WTC11 (cell line): ENCODE results near the gene PRKG2. TPM values are rescaled to one million over a fixed set of nuclear protein-coding genes. Genes with fewer than 3 reads are reported as not detected.

Source experiments
- ATAC-seq: fragments of 200-7000 bp; cut with Tn5 transposase; 2 replicates; pipeline ENCODE4 v1.10.0; 2021; ENCODE audit warnings: mild to moderate bottlenecking, moderate library complexity
- CTCF ChIA-PET: fragments of 300-600 bp; sonication (Branson Sonifier 250); formaldehyde crosslinking; loops from one replicate; lab custom pipeline; 2021; ENCODE audit warnings: antibody characterized with exemption; lab: Charles Lee
- POLR2A ChIA-PET: fragments of 350-600 bp; sonication (Branson Sonifier 250); formaldehyde crosslinking; loops from one replicate; lab custom pipeline; 2021; ENCODE audit warnings: antibody characterized with exemption; lab: Charles Lee
- DNase-seq: peaks from one replicate; pipeline ENCODE4 v3.0.0; 2021; ENCODE audit warnings: low spot score
- H3K27ac Mint-ChIP-seq: 2 replicates; pipeline ENCODE4 v1.8.0; 2021; ENCODE audit warnings: mixed read lengths
- H3K27me3 Mint-ChIP-seq: 2 replicates; pipeline ENCODE4 v1.8.0; 2021; ENCODE audit warnings: low read depth, mild to moderate bottlenecking, moderate library complexity, mixed read lengths
- H3K36me3 Mint-ChIP-seq: 2 replicates; pipeline ENCODE4 v1.8.0; 2021; ENCODE audit warnings: mixed read lengths
- H3K4me1 Mint-ChIP-seq: 2 replicates; pipeline ENCODE4 v1.8.0; 2022; ENCODE audit warnings: mixed read lengths
- H3K4me3 Mint-ChIP-seq: 2 replicates; pipeline ENCODE4 v1.8.0; 2021; ENCODE audit warnings: mild to moderate bottlenecking, moderate library complexity, mixed read lengths
- H3K9me3 Mint-ChIP-seq: 2 replicates; pipeline ENCODE4 v1.8.0; 2021; ENCODE audit warnings: mixed read lengths
- CREM ChIP-seq: sonication (generic); formaldehyde crosslinking; IDR thresholded peaks from 2 replicates; pipeline ENCODE4 v1.8.1; 2022; ENCODE audit warnings: mild to moderate bottlenecking, missing genetic modification reagents, moderate library complexity
- FOXJ3 ChIP-seq: sonication (generic); formaldehyde crosslinking; IDR thresholded peaks from 2 replicates; pipeline ENCODE4 v1.9.0; 2021; ENCODE audit warnings: missing genetic modification reagents, mild to moderate bottlenecking, borderline replicate concordance
- FOXK1 ChIP-seq: sonication (generic); formaldehyde crosslinking; IDR thresholded peaks from 2 replicates; pipeline ENCODE4 v1.8.0; 2022; ENCODE audit warnings: mild to moderate bottlenecking, moderate library complexity, missing genetic modification reagents
- FOXP1 ChIP-seq: sonication (generic); formaldehyde crosslinking; IDR thresholded peaks from 2 replicates; pipeline ENCODE4 v1.8.0; 2022; ENCODE audit warnings: missing genetic modification reagents, mild to moderate bottlenecking, moderate library complexity, borderline replicate concordance
- GABPB1 ChIP-seq: sonication (generic); formaldehyde crosslinking; IDR thresholded peaks from 2 replicates; pipeline ENCODE4 v1.8.1; 2023; ENCODE audit warnings: mild to moderate bottlenecking, missing genetic modification reagents
- JUN ChIP-seq: sonication (generic); formaldehyde crosslinking; IDR thresholded peaks from 2 replicates; pipeline ENCODE4 v1.8.0; 2023; ENCODE audit warnings: mild to moderate bottlenecking, missing genetic modification reagents
- MXD4 ChIP-seq: fragments of 250-450 bp; sonication (Bioruptor Pico); IDR thresholded peaks from 2 replicates; pipeline ENCODE4 v1.8.0; 2021; ENCODE audit warnings: mild to moderate bottlenecking, moderate library complexity, borderline replicate concordance
- RORB ChIP-seq: fragments of 250-450 bp; sonication (Bioruptor Pico); IDR thresholded peaks from 2 replicates; pipeline ENCODE4 v1.9.0; 2021; ENCODE audit warnings: mild to moderate bottlenecking
- SMAD3 ChIP-seq: sonication (generic); formaldehyde crosslinking; IDR thresholded peaks from 2 replicates; pipeline ENCODE4 v1.8.0; 2022; ENCODE audit warnings: missing genetic modification reagents, mild to moderate bottlenecking, borderline replicate concordance
- SP1 ChIP-seq: sonication (generic); formaldehyde crosslinking; conservative IDR thresholded peaks from 2 replicates; pipeline ENCODE4 v1.8.1; 2022; ENCODE audit warnings: missing genetic modification reagents
- TCF7 ChIP-seq: sonication (generic); formaldehyde crosslinking; IDR thresholded peaks from 2 replicates; pipeline ENCODE4 v1.8.0; 2022; ENCODE audit warnings: mild to moderate bottlenecking, low read depth, missing genetic modification reagents, moderate library complexity
- ZNF121 ChIP-seq: sonication (generic); formaldehyde crosslinking; IDR thresholded peaks from 2 replicates; pipeline ENCODE4 v1.8.0; 2023; ENCODE audit warnings: missing genetic modification reagents
- ZNF138 ChIP-seq: sonication (generic); formaldehyde crosslinking; conservative IDR thresholded peaks from 2 replicates; pipeline ENCODE4 v1.8.1; 2022; ENCODE audit warnings: mild to moderate bottlenecking, moderate library complexity, missing genetic modification reagents
- ZNF416 ChIP-seq: fragments of 250-450 bp; sonication (Bioruptor Pico); IDR thresholded peaks from 2 replicates; pipeline ENCODE4 v1.9.0; 2021; ENCODE audit warnings: mild to moderate bottlenecking, inconsistent platforms
- ZNF423 ChIP-seq: fragments of 250-450 bp; sonication (Bioruptor Pico); IDR thresholded peaks from 2 replicates; pipeline ENCODE4 v2.1.2; 2022; ENCODE audit warnings: mild to moderate bottlenecking, moderate library complexity
- ZNF671 ChIP-seq: fragments of 250-450 bp; sonication (Bioruptor Pico); IDR thresholded peaks from 2 replicates; pipeline ENCODE4 v1.8.0; 2021; ENCODE audit warnings: mild to moderate bottlenecking
- total RNA-seq: library from RNA; stranded (reverse); gene quantifications from 3 replicates; pipeline ENCODE4 v1.2.3, GENCODE V29; 2021
- TF ChIP-seq, protein P1 (sequence below): sonication (generic); formaldehyde crosslinking; IDR thresholded peaks from 2 replicates; pipeline ENCODE4 v1.8.1; 2022; ENCODE audit warnings: missing genetic modification reagents, borderline replicate concordance
- TF ChIP-seq, protein P2 (sequence below): fragments of 200-600 bp; IDR thresholded peaks from 2 replicates; pipeline ENCODE4 v1.8.0; 2022; ENCODE audit warnings: antibody characterized with exemption
- TF ChIP-seq, protein P3 (sequence below): sonication (generic); formaldehyde crosslinking; IDR thresholded peaks from 2 replicates; pipeline ENCODE4 v1.8.0; 2023; ENCODE audit warnings: mild to moderate bottlenecking, missing genetic modification reagents
- TF ChIP-seq, protein P4 (sequence below): sonication (generic); formaldehyde crosslinking; IDR thresholded peaks from 2 replicates; pipeline ENCODE4 v1.8.0; 2022; ENCODE audit warnings: mild to moderate bottlenecking, missing genetic modification reagents
- TF ChIP-seq, protein P5 (sequence below): fragments of 250-450 bp; sonication (Bioruptor Pico); IDR thresholded peaks from 2 replicates; pipeline ENCODE4 v1.8.0; 2021; ENCODE audit warnings: mild to moderate bottlenecking
- TF ChIP-seq, protein P6 (sequence below): sonication (generic); formaldehyde crosslinking; IDR thresholded peaks from 2 replicates; pipeline ENCODE4 v1.8.1; 2023; ENCODE audit warnings: mild to moderate bottlenecking, missing genetic modification reagents, borderline replicate concordance

Gene PRKG2
- total RNA-seq, 1 experiment from 2014 or later: 2.7 TPM

DNA sequence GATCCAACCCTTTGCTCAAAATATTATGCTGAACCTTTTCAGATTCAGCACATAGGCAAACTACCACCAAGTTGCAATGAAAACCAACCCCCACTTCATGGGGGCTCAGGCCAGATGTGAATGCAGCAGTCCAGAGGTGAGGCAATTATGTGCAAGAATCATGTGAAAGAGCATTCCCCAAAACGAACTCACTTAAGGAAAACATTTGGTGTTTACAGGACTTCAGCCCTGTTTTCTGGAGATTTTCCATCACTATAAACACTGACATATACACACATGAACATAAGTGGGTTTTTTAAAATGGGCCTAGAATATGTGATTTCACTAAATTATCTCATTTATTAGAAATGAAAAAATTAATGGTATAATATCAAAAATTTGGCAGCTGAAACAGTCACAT lies 153.0 kb downstream of the PRKG2 start:
- no peak for ATAC-seq
- no peaks in the 10 kb centered on the region for H3K9me3 Mint-ChIP-seq
- H3K4me1 Mint-ChIP-seq: peaks cover 6% of the 10 kb centered on the region
- POLR2A ChIA-PET: no interaction called here
- no peak for TF ChIP-seq ZNF671 (CRISPR knock-in tag)
- TF ChIP-seq FOXP1 (CRISPR knock-in tag): no peak
- TF ChIP-seq ZNF138: no peak
- TF ChIP-seq GABPB1: no peak
- TF ChIP-seq FOXJ3 (CRISPR knock-in tag): no peak
- no peak for TF ChIP-seq ZNF416
- no peak for TF ChIP-seq SP1 (CRISPR knock-in tag)
- no peak for TF ChIP-seq CREM (CRISPR knock-in tag)
- no peak for TF ChIP-seq TCF7 (CRISPR knock-in tag)
- no peak for TF ChIP-seq JUN
- TF ChIP-seq, protein P1, sequence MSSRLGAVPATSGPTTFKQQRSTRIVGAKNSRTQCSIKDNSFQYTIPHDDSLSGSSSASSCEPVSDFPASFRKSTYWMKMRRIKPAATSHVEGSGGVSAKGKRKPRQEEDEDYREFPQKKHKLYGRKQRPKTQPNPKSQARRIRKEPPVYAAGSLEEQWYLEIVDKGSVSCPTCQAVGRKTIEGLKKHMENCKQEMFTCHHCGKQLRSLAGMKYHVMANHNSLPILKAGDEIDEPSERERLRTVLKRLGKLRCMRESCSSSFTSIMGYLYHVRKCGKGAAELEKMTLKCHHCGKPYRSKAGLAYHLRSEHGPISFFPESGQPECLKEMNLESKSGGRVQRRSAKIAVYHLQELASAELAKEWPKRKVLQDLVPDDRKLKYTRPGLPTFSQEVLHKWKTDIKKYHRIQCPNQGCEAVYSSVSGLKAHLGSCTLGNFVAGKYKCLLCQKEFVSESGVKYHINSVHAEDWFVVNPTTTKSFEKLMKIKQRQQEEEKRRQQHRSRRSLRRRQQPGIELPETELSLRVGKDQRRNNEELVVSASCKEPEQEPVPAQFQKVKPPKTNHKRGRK: no peak
- TF ChIP-seq, protein P2, sequence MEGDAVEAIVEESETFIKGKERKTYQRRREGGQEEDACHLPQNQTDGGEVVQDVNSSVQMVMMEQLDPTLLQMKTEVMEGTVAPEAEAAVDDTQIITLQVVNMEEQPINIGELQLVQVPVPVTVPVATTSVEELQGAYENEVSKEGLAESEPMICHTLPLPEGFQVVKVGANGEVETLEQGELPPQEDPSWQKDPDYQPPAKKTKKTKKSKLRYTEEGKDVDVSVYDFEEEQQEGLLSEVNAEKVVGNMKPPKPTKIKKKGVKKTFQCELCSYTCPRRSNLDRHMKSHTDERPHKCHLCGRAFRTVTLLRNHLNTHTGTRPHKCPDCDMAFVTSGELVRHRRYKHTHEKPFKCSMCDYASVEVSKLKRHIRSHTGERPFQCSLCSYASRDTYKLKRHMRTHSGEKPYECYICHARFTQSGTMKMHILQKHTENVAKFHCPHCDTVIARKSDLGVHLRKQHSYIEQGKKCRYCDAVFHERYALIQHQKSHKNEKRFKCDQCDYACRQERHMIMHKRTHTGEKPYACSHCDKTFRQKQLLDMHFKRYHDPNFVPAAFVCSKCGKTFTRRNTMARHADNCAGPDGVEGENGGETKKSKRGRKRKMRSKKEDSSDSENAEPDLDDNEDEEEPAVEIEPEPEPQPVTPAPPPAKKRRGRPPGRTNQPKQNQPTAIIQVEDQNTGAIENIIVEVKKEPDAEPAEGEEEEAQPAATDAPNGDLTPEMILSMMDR: no peak
- CTCF ChIA-PET: no interaction called here
- no peak overlapping the region for H3K4me3 Mint-ChIP-seq
- no peaks in the 10 kb centered on the region for H3K27me3 Mint-ChIP-seq
- H3K27ac Mint-ChIP-seq: no peak overlapping the region
- H3K36me3 Mint-ChIP-seq: no peaks in the 10 kb centered on the region
- DNase-seq: no peak

DNA sequence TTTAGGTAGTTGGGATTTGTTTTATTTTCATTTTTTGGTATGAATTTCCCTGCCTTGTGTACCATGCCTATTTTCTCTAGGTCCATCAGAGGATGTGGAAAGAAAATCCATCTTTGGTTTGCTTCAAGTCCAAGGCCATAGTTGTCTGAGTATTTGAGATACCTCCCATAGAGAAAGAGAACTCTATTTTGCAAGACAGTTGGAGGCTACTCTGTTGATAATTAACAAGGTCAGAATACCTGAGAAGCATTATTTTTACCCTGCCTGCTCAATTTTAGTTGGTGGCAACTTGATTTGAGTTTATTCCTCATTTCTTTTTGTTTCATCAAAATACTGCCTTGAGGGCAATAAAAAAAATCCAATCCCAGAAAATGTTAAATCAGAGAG lies 153.7 kb downstream of the PRKG2 start:
- Mint-ChIP-seq H3K27me3 (no peaks in the 10 kb centered on the region), H3K4me3 (no peak overlapping the region), H3K27ac (no peak overlapping the region), H3K36me3 (no peaks in the 10 kb centered on the region), H3K4me1 (peaks cover 6% of the 10 kb centered on the region), H3K9me3 (no peaks in the 10 kb centered on the region)
- no peak for DNase-seq
- no peak for ATAC-seq
- POLR2A ChIA-PET: no interaction called here
- CTCF ChIA-PET: no interaction called here
- TF ChIP-seq ZNF423 (no peak), RORB (CRISPR knock-in tag) (no peak)
- TF ChIP-seq, protein P3, sequence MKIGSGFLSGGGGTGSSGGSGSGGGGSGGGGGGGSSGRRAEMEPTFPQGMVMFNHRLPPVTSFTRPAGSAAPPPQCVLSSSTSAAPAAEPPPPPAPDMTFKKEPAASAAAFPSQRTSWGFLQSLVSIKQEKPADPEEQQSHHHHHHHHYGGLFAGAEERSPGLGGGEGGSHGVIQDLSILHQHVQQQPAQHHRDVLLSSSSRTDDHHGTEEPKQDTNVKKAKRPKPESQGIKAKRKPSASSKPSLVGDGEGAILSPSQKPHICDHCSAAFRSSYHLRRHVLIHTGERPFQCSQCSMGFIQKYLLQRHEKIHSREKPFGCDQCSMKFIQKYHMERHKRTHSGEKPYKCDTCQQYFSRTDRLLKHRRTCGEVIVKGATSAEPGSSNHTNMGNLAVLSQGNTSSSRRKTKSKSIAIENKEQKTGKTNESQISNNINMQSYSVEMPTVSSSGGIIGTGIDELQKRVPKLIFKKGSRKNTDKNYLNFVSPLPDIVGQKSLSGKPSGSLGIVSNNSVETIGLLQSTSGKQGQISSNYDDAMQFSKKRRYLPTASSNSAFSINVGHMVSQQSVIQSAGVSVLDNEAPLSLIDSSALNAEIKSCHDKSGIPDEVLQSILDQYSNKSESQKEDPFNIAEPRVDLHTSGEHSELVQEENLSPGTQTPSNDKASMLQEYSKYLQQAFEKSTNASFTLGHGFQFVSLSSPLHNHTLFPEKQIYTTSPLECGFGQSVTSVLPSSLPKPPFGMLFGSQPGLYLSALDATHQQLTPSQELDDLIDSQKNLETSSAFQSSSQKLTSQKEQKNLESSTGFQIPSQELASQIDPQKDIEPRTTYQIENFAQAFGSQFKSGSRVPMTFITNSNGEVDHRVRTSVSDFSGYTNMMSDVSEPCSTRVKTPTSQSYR (CRISPR knock-in tag): no peak

DNA sequence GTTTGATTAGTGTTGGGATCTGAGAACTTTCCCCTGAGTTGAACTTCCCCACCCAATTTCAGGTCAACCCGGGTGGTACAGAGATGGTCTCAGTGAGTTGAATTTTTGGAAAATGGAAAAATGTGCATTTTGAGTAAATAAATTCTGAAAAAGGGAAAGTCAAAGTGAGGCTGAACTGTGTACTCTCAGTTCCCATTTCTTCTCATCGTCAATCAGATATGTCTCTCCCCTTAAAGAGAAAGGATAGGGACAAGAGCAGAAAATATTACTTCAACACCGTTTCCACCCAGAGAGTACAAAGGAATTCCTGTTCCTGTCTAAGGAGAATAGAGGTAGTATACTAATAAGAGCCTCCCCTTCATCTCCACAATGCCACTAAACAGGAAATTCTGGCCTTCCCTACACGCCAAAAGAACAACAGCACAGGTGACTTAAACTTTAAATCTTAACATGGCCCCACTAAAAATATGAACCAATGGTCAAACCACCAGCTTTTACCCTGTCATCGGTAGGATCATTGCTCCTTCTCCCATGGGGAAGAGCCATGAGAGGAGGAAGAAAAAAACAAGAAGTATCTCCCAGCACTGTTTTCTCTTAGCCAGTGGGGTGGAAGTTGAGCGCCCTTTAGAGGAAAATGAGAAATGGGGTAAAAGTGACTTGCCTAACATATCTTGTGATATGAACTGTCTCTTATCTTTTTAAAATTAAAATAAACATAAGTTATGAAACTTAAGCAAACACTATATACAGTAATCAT lies 154.3 kb downstream of the PRKG2 start:
- DNase-seq (no peak), ATAC-seq (no peak)
- Mint-ChIP-seq H3K36me3 (no peaks in the 10 kb centered on the region), H3K27ac (no peak overlapping the region), H3K27me3 (no peaks in the 10 kb centered on the region), H3K4me1 (peaks cover 6% of the 10 kb centered on the region), H3K4me3 (no peak overlapping the region), H3K9me3 (no peaks in the 10 kb centered on the region)
- ChIA-PET POLR2A (no interaction called here), CTCF (no interaction called here)
- TF ChIP-seq, protein P4, sequence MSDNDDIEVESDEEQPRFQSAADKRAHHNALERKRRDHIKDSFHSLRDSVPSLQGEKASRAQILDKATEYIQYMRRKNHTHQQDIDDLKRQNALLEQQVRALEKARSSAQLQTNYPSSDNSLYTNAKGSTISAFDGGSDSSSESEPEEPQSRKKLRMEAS (CRISPR knock-in tag): no peak
- TF ChIP-seq ZNF121 (CRISPR knock-in tag) (no peak), MXD4 (CRISPR knock-in tag) (no peak), SMAD3 (CRISPR knock-in tag) (no peak), FOXK1 (CRISPR knock-in tag) (no peak)
- TF ChIP-seq, protein P5, sequence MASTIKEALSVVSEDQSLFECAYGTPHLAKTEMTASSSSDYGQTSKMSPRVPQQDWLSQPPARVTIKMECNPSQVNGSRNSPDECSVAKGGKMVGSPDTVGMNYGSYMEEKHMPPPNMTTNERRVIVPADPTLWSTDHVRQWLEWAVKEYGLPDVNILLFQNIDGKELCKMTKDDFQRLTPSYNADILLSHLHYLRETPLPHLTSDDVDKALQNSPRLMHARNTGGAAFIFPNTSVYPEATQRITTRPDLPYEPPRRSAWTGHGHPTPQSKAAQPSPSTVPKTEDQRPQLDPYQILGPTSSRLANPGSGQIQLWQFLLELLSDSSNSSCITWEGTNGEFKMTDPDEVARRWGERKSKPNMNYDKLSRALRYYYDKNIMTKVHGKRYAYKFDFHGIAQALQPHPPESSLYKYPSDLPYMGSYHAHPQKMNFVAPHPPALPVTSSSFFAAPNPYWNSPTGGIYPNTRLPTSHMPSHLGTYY (CRISPR knock-in tag): no peak
- TF ChIP-seq, protein P6, sequence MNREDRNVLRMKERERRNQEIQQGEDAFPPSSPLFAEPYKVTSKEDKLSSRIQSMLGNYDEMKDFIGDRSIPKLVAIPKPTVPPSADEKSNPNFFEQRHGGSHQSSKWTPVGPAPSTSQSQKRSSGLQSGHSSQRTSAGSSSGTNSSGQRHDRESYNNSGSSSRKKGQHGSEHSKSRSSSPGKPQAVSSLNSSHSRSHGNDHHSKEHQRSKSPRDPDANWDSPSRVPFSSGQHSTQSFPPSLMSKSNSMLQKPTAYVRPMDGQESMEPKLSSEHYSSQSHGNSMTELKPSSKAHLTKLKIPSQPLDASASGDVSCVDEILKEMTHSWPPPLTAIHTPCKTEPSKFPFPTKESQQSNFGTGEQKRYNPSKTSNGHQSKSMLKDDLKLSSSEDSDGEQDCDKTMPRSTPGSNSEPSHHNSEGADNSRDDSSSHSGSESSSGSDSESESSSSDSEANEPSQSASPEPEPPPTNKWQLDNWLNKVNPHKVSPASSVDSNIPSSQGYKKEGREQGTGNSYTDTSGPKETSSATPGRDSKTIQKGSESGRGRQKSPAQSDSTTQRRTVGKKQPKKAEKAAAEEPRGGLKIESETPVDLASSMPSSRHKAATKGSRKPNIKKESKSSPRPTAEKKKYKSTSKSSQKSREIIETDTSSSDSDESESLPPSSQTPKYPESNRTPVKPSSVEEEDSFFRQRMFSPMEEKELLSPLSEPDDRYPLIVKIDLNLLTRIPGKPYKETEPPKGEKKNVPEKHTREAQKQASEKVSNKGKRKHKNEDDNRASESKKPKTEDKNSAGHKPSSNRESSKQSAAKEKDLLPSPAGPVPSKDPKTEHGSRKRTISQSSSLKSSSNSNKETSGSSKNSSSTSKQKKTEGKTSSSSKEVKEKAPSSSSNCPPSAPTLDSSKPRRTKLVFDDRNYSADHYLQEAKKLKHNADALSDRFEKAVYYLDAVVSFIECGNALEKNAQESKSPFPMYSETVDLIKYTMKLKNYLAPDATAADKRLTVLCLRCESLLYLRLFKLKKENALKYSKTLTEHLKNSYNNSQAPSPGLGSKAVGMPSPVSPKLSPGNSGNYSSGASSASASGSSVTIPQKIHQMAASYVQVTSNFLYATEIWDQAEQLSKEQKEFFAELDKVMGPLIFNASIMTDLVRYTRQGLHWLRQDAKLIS (CRISPR knock-in tag): no peak
